ENCODE data around the gene RIBC2. TPM values are rescaled to one million over a fixed set of nuclear protein-coding genes. Genes with fewer than 3 reads are reported as not detected.

The RIBC2 gene
- total and polyA plus RNA-seq, 2 of the 4 experiments (the other 2 are of a cell fraction) = 0.29 to 0.36 TPM

DNA sequence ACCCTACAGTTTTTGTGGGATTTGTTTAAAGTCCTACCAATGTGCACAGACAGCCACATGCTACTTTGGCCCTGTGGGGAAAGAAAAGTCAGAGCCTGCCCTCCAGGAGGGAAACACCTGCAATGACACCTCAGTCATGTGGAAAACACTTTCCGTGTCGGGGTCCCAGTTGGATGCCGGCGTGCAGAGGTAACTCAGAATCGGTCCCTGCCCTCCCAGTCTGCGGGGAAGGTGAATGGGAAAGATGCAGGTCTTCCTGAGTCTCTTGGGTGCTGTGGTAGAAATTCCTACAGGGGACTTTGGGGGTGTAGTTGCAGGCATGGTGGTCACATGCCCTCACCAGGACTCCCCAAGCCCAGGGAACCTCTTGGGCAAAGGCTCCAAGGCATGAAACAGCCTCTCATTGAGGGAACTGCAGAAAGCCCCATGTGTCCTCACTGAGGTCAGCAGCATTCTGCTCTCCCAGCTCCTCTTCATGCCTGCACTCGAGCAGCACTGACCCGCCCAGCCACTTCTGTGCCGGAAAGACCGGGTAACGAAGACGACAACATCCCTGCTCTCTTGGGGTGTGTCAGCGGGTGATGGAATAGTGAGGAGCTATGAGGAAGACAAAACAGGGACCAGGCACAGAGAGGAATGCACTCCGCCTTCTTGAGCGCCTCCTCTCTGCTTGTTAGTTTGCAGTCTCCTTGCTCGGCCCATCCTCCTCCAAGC lies 4.7 kb downstream of the RIBC2 start:
- in situ Hi-C loops (cut with MboI; ENCODE audit: low sequenced_read_pairs) (no loop called here), intact Hi-C loops (cut with micrococcal nuclease) (no loop called here), dilution Hi-C loops (cut with HindIII; ENCODE audit: low sequenced_read_pairs, unreplicated experiment) (no loop called here)
- Histone ChIP-seq H3K79me1 (ENCODE audit: low read depth in 1 of 2, low read length in 2 of 2) (0 out of 4 replicates have a peak, but pooled peaks cover 0 to 3% of the 10 kb centered on the region in 2 experiments), H3K9ac (ENCODE audit: low read depth, low read length) (no peak overlapping the region), H4K91ac (ENCODE audit: insufficient read depth, low read depth, low read length) (no peak overlapping the region), H3K56ac (ENCODE audit: extremely low read depth, insufficient read depth, low read length) (no peak overlapping the region), H3K18ac (ENCODE audit: low read depth, low read length) (no peak overlapping the region), H3K9me1 (ENCODE audit: insufficient read depth, low read length) (no peaks in the 10 kb centered on the region), H2BK20ac (ENCODE audit: low read depth, low read length) (no peak overlapping the region), H3K4me1 (ENCODE audit: control insufficient read depth, insufficient read depth, low read length) (peaks cover 2% of the 10 kb centered on the region), H2AFZ (replicated peaks; ENCODE audit: low read length, poor library complexity) (no peak overlapping the region), H3K4ac (ENCODE audit: low read depth, low read length) (no peak overlapping the region), H3K9me3 (ENCODE audit: control insufficient read depth, insufficient read depth, low read length) (no peaks in the 10 kb centered on the region), H3K4me3 (ENCODE audit: insufficient read depth, low read depth, low read length) (no peak overlapping the region), H2BK15ac (ENCODE audit: low read depth, low read length) (no peak overlapping the region), H3K27ac (ENCODE audit: insufficient read depth, low read length) (no peak overlapping the region), H2AK9ac (replicated peaks; ENCODE audit: low read depth, low read length, poor library complexity) (peak overlapping the region; percentile 42), H3K14ac (replicated peaks; ENCODE audit: low read depth, low read length) (no peak overlapping the region), H2AK5ac (ENCODE audit: low read depth, low read length) (no peak overlapping the region), H3K27me3 (ENCODE audit: control insufficient read depth, insufficient read depth, low read length) (no peaks in the 10 kb centered on the region; the same call in 1 of the 2 replicates), H3K23ac (ENCODE audit: low read depth, low read length) (no peak overlapping the region), H3K36me3 (ENCODE audit: control insufficient read depth, insufficient read depth, low read length) (no peaks in the 10 kb centered on the region; the same call in 1 of the 2 replicates), H4K8ac (ENCODE audit: low read depth in 2 of 2, low read length in 2 of 2) (no peak overlapping the region), H4K5ac (ENCODE audit: low read depth, low read length) (no peak overlapping the region), H4K20me1 (ENCODE audit: insufficient read depth, low read length) (no peaks in the 10 kb centered on the region), H2BK120ac (ENCODE audit: low read depth, low read length) (no peak overlapping the region), H3K4me2 (ENCODE audit: low read depth, low read length) (no peak overlapping the region), H2BK5ac (ENCODE audit: low read depth, low read length, poor library complexity, severe bottlenecking) (no peak overlapping the region)
- POLR2A ChIA-PET (ENCODE audit: unreplicated experiment) = no interaction called here
- CTCF ChIA-PET = no interaction called here
- DNase-seq = no peak
- 94% methylated on average over 2 of the region's 16 CpGs; no CpG with 5 or more reads in 1 of the 2 experiments for WGBS, 2 experiments (ENCODE audit: extremely low coverage in 2 of 2, insufficient read length in 1 of 2)
- no peak for ATAC-seq (ENCODE audit: low read depth)
- no peak for TF ChIP-seq RAD21 (IDR thresholded peaks at IDR 0.05; ENCODE audit: low read length)
- no peak for TF ChIP-seq CHD1 (IDR thresholded peaks at IDR 0.05; ENCODE audit: low read depth, low read length)
- TF ChIP-seq RFX5 (IDR thresholded peaks at IDR 0.05; ENCODE audit: low read depth, low read length) = no peak
- no peak for TF ChIP-seq MAFK (IDR thresholded peaks at IDR 0.05; ENCODE audit: low read depth, low read length)
- TF ChIP-seq POLR2A (IDR thresholded peaks at IDR 0.05; ENCODE audit: low read depth, low read length) = no peak
- TF ChIP-seq NFE2L2 (IDR thresholded peaks at IDR 0.05; ENCODE audit: low read depth, low read length) = no peak
- TF ChIP-seq, protein P1, sequence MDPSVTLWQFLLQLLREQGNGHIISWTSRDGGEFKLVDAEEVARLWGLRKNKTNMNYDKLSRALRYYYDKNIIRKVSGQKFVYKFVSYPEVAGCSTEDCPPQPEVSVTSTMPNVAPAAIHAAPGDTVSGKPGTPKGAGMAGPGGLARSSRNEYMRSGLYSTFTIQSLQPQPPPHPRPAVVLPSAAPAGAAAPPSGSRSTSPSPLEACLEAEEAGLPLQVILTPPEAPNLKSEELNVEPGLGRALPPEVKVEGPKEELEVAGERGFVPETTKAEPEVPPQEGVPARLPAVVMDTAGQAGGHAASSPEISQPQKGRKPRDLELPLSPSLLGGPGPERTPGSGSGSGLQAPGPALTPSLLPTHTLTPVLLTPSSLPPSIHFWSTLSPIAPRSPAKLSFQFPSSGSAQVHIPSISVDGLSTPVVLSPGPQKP (IDR thresholded peaks at IDR 0.05; ENCODE audit: borderline replicate concordance, low read depth, low read length) = no peak
- no peak for TF ChIP-seq RCOR1 (IDR thresholded peaks at IDR 0.05; ENCODE audit: insufficient replicate concordance, low read length)
- TF ChIP-seq FOS (IDR thresholded peaks at IDR 0.05; ENCODE audit: low read depth, low read length) = no peak
- TF ChIP-seq MAZ (IDR thresholded peaks at IDR 0.05; ENCODE audit: borderline replicate concordance, low read depth, low read length) = no peak
- TF ChIP-seq CEBPB (IDR thresholded peaks at IDR 0.05; ENCODE audit: low read depth, low read length) = no peak
- TF ChIP-seq SMC3 (IDR thresholded peaks at IDR 0.05; ENCODE audit: low read depth, low read length) = no peak
- TF ChIP-seq MXI1 (IDR thresholded peaks at IDR 0.05; ENCODE audit: borderline replicate concordance, low read depth, low read length) = no peak
- TF ChIP-seq USF2 (IDR thresholded peaks at IDR 0.05; ENCODE audit: low read depth, low read length) = no peak
- TF ChIP-seq, protein P2, sequence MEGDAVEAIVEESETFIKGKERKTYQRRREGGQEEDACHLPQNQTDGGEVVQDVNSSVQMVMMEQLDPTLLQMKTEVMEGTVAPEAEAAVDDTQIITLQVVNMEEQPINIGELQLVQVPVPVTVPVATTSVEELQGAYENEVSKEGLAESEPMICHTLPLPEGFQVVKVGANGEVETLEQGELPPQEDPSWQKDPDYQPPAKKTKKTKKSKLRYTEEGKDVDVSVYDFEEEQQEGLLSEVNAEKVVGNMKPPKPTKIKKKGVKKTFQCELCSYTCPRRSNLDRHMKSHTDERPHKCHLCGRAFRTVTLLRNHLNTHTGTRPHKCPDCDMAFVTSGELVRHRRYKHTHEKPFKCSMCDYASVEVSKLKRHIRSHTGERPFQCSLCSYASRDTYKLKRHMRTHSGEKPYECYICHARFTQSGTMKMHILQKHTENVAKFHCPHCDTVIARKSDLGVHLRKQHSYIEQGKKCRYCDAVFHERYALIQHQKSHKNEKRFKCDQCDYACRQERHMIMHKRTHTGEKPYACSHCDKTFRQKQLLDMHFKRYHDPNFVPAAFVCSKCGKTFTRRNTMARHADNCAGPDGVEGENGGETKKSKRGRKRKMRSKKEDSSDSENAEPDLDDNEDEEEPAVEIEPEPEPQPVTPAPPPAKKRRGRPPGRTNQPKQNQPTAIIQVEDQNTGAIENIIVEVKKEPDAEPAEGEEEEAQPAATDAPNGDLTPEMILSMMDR (conservative IDR thresholded peaks at IDR 0.05; ENCODE audit: low read depth, low read length) = no peak
- BruUV-seq (replicated peaks) = no TSS peak

All from IMR-90 (cell line).